Measurements from ENCODE around the gene CLHC1.
"Not testable (repeated sequence)": the region's sequence is repeated elsewhere in the genome, so short reads cannot be mapped to it uniquely, and the experiment has no call there.

Gene CLHC1

DNA sequence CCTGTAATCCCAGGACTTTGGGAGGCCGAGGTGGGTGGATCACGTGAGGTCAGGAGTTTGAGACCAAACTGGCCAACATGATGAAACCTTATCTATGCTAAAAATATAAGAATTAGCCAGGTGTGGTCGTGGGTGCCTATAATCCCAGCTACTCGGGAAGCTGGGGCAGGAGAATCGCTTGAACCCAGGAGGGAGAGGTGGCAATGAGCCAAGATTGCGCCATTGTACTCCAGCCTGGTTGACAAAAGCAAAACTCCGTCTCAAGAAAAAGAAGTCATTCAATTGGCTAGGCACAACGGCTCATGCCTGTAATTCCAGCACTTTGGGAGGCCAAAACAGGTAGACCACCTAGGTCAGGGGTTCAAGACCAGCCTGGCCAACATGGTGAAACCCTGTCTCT, 9.5 kb upstream of the CLHC1 start:
- H3K4me1 Mint-ChIP-seq (ENCODE audit: low read depth); H3K9me3 Mint-ChIP-seq; H3K4me3 Mint-ChIP-seq; H3K27me3 Mint-ChIP-seq; H3K27ac Mint-ChIP-seq; DNase-seq: not testable (repeated sequence)
- peaks cover 87% of the 10 kb centered on the region for H3K36me3 Mint-ChIP-seq (ENCODE audit: low read depth)

DNA sequence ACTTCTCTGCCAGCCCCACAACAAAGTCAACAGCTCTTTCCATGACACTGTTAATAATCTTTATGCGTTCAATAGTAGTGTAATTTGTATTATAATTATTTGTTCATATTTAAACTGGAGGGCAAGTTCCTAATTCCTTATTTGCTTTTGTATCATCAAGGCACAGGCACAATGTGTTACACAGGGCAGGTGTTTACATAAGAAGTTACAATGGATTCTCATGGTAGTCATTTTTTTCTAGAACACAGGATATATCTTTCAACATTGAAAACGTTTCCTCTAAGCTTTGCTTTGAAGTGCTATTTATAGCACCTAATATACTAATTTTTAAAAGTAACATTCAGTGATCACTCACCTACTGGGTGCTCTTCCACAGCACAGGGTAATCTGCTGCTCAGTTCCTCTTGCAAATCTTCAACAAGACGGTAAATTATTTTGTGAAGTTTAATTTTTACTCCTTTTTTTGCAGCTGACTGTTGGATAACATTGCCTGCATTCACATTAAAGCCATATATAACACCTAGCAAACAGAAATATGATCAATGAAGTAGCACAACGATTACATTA, 7.6 kb upstream of the CLHC1 start:
- no peak for DNase-seq
- Mint-ChIP-seq H3K36me3 (ENCODE audit: low read depth) (peaks cover 91% of the 10 kb centered on the region), H3K9me3 (no peaks in the 10 kb centered on the region), H3K27me3 (no peaks in the 10 kb centered on the region), H3K27ac (no peak overlapping the region), H3K4me1 (ENCODE audit: low read depth) (peaks cover 17% of the 10 kb centered on the region), H3K4me3 (no peak overlapping the region)

- no peak overlapping the region for H3K4me3 Mint-ChIP-seq
- no peak for DNase-seq
- H3K27ac Mint-ChIP-seq: peak overlapping the region; percentile 26
- H3K9me3 Mint-ChIP-seq: no peaks in the 10 kb centered on the region
- peaks cover 95% of the 10 kb centered on the region for H3K36me3 Mint-ChIP-seq (ENCODE audit: low read depth)
- H3K27me3 Mint-ChIP-seq: no peaks in the 10 kb centered on the region
- peaks cover 28% of the 10 kb centered on the region for H3K4me1 Mint-ChIP-seq (ENCODE audit: low read depth)
Measured at GRCh38 chr2:55236992-55237543, 5.0 kb upstream of the CLHC1 start.

- peak overlapping the region; percentile 97 for H3K4me3 Mint-ChIP-seq
- H3K36me3 Mint-ChIP-seq (ENCODE audit: low read depth): peaks cover 92% of the 10 kb centered on the region
- DNase-seq: no peak
- H3K9me3 Mint-ChIP-seq: no peaks in the 10 kb centered on the region
- H3K4me1 Mint-ChIP-seq (ENCODE audit: low read depth): peaks cover 32% of the 10 kb centered on the region
- H3K27ac Mint-ChIP-seq: peak overlapping the region; percentile 87
- no peaks in the 10 kb centered on the region for H3K27me3 Mint-ChIP-seq
Measured at GRCh38 chr2:55235724-55236538, 3.8 kb upstream of the CLHC1 start.

GRCh38 chr2:55233658-55233940, 1.5 kb upstream of the CLHC1 start:
- peak overlapping the region; percentile 97 for H3K4me3 Mint-ChIP-seq
- H3K27me3 Mint-ChIP-seq: no peaks in the 10 kb centered on the region
- DNase-seq: no peak
- no peaks in the 10 kb centered on the region for H3K9me3 Mint-ChIP-seq
- H3K36me3 Mint-ChIP-seq (ENCODE audit: low read depth): peaks cover 83% of the 10 kb centered on the region
- H3K27ac Mint-ChIP-seq: peak overlapping the region; percentile 99
- H3K4me1 Mint-ChIP-seq (ENCODE audit: low read depth): peaks cover 43% of the 10 kb centered on the region

GRCh38 chr2:55232863-55233657, 967 bp upstream of the CLHC1 start:
- no peaks in the 10 kb centered on the region for H3K9me3 Mint-ChIP-seq
- H3K4me1 Mint-ChIP-seq (ENCODE audit: low read depth): peaks cover 48% of the 10 kb centered on the region
- peak overlapping the region; percentile 99 for H3K27ac Mint-ChIP-seq
- H3K27me3 Mint-ChIP-seq: no peaks in the 10 kb centered on the region
- H3K4me3 Mint-ChIP-seq: peak overlapping the region; percentile 97
- H3K36me3 Mint-ChIP-seq (ENCODE audit: low read depth): peaks cover 83% of the 10 kb centered on the region
- peak; percentile 70 for DNase-seq

DNA sequence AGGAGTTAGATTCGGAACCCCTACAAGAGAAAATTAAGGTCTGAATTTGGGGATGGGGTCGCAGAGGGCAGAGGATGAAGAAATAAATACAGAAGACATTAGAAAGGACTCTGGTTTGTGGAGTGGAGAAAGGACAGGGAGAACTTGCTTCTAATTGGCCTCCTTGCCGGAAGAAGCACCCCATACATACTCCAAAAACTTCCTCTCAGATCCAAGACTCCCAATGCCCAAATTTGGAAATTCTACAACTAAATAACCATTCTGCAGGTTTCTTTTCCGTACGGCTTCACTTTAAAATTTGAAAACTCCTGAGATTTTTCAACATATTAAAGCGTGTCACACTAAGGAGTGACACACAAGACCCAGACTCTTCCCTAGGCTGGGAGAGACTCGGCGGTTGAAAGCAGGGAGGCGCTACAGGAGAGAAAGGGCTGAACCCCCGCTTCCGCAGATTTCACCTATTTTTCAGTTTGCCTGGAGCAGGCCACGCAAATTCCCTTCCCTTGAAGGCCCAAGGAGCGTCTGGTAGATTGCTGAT, 478 bp downstream of the CLHC1 start:
- H3K27me3 Mint-ChIP-seq: no peaks in the 10 kb centered on the region
- H3K9me3 Mint-ChIP-seq: no peaks in the 10 kb centered on the region
- peak overlapping the region; percentile 97 for H3K4me3 Mint-ChIP-seq
- peaks cover 77% of the 10 kb centered on the region for H3K36me3 Mint-ChIP-seq (ENCODE audit: low read depth)
- H3K27ac Mint-ChIP-seq: peak overlapping the region; percentile 99
- no peak for DNase-seq
- peaks cover 53% of the 10 kb centered on the region for H3K4me1 Mint-ChIP-seq (ENCODE audit: low read depth)

- H3K4me1 Mint-ChIP-seq (ENCODE audit: low read depth): peaks cover 47% of the 10 kb centered on the region
- H3K27ac Mint-ChIP-seq: no peak overlapping the region
- no peaks in the 10 kb centered on the region for H3K27me3 Mint-ChIP-seq
- peak overlapping the region; percentile 97 for H3K4me3 Mint-ChIP-seq
- H3K36me3 Mint-ChIP-seq (ENCODE audit: low read depth): peaks cover 69% of the 10 kb centered on the region
- no peak for DNase-seq
- H3K9me3 Mint-ChIP-seq: no peaks in the 10 kb centered on the region
Measured at GRCh38 chr2:55230551-55230950, 1.5 kb downstream of the CLHC1 start.

- DNase-seq: no peak
- Mint-ChIP-seq H3K27me3 (no peaks in the 10 kb centered on the region), H3K4me3 (no peak overlapping the region), H3K27ac (peak overlapping the region; percentile 31), H3K9me3 (no peaks in the 10 kb centered on the region), H3K36me3 (ENCODE audit: low read depth) (peaks cover 56% of the 10 kb centered on the region), H3K4me1 (ENCODE audit: low read depth) (peaks cover 37% of the 10 kb centered on the region)
Measured at GRCh38 chr2:55229221-55229620, 2.9 kb downstream of the CLHC1 start.

- H3K4me1 Mint-ChIP-seq (ENCODE audit: low read depth): peaks cover 32% of the 10 kb centered on the region
- H3K27ac Mint-ChIP-seq: peak overlapping the region; percentile 48
- H3K27me3 Mint-ChIP-seq: no peaks in the 10 kb centered on the region
Measured at GRCh38 chr2:55228226-55228563, 3.9 kb downstream of the CLHC1 start.

DNA sequence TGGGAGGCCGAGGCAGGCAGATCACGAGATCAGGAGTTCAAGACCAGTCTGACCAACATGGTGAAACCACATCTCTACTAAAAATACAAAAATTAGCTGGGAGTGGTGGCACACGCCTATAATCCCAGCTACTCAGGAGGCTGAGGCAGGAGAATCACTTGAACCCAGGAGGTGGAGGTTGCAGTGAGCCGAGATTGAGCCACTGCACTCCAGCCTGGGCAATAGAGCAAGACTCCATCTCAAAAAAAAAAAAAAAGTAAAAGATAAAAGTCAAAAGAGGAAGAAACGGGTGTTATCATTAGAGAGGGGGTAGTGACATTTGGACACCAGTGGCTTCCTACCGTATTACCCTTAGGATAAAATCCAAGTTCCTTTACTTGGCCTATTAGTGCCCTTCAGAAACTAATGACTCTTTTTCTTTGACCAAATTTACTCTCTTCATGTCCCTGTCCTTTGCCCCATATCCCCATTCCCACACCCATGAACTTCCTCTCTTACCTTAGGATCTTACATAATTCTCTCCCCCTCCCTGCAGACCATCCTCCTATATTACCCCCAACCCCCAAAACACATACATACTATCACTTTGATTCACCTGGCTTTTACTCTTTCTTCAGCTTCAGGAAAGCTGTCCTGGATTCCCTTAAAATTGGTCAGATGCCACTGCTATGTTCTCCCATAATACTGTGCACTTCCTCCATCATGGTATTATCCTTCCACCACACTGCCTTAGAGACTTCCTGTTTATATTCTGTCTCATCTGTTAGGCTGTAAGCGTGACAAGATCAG, 4.5 kb downstream of the CLHC1 start:
- not testable (repeated sequence) for H3K27me3 Mint-ChIP-seq, H3K4me3 Mint-ChIP-seq, H3K9me3 Mint-ChIP-seq, DNase-seq
- peak overlapping the region; percentile 48 for H3K27ac Mint-ChIP-seq
- peaks cover 34% of the 10 kb centered on the region for H3K4me1 Mint-ChIP-seq (ENCODE audit: low read depth)
- peaks cover 40% of the 10 kb centered on the region for H3K36me3 Mint-ChIP-seq (ENCODE audit: low read depth)

More at GRCh38 chr2:55228226-55228563, 3.9 kb downstream of the CLHC1 start:
- no peaks in the 10 kb centered on the region for H3K9me3 Mint-ChIP-seq
- H3K36me3 Mint-ChIP-seq (ENCODE audit: low read depth): peaks cover 46% of the 10 kb centered on the region
- no peak for DNase-seq
- no peak overlapping the region for H3K4me3 Mint-ChIP-seq

DNA sequence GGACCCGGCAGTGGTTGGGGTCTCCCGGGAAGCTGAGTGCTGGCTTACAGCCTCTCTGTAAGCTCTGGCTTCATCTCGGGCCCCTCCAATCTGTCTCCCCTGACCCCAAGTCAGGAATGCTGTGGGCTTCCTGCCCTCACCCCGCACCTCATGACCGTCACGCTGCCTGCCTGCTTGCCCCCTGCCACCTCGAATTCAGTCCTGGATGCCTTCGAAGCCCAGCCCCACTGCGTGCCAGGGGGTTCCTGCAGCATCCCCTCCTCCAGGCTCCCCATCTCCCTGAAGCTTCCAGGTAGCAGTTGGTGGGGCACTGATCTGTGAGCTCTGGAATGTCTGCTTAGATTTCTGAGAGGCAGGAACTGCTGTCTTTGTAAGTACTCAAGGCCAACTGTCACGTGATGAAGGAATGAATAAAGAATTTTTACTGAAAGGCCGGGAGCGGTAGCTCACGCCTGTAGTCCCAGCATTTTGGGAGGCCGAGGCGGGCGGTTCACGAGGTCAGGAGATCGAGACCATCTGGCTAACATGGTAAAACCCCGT, 6.5 kb downstream of the CLHC1 start:
- Mint-ChIP-seq H3K4me1 (ENCODE audit: low read depth) (peaks cover 44% of the 10 kb centered on the region), H3K27ac (peak overlapping the region; percentile 9), H3K9me3 (no peaks in the 10 kb centered on the region), H3K4me3 (no peak overlapping the region), H3K36me3 (ENCODE audit: low read depth) (peaks cover 24% of the 10 kb centered on the region), H3K27me3 (no peaks in the 10 kb centered on the region)
- DNase-seq: no peak

- Mint-ChIP-seq H3K4me1 (ENCODE audit: low read depth) (peaks cover 43% of the 10 kb centered on the region), H3K27ac (no peak overlapping the region), H3K27me3 (no peaks in the 10 kb centered on the region), H3K4me3 (no peak overlapping the region), H3K36me3 (ENCODE audit: low read depth) (peaks cover 22% of the 10 kb centered on the region), H3K9me3 (no peaks in the 10 kb centered on the region)
- no peak for DNase-seq
Measured at GRCh38 chr2:55224761-55225261, 7.3 kb downstream of the CLHC1 start.

Data from activated T-cell treated with anti-CD3 and anti-CD28 coated beads, Interleukin-2, amount 50 U/mL, for 24 hours (primary cell).